HepG2 (cell line): Measurements from ENCODE around the gene WWP2. TPM values are rescaled to one million over a fixed set of nuclear protein-coding genes. Genes with fewer than 3 reads are reported as not detected.

Source experiments
- BCL3 ChIP-seq: sonication (generic); formaldehyde crosslinking; IDR thresholded peaks from 2 replicates; pipeline ENCODE4 v1.5.1; 2020; ENCODE audit warnings: mild to moderate bottlenecking, missing genetic modification reagents, moderate library complexity
- BHLHE40 ChIP-seq: IDR thresholded peaks from 2 replicates; pipeline ENCODE4 v1.6.1; 2011; ENCODE audit warnings: low read length, improper control_type of control experiment
- FOXO4 ChIP-seq: sonication (generic); formaldehyde crosslinking; conservative IDR thresholded peaks from 2 replicates; pipeline ENCODE4 v1.8.1; 2023; ENCODE audit warnings: missing genetic modification reagents
- GATAD2A ChIP-seq: IDR thresholded peaks from 2 replicates; pipeline ENCODE4 v1.6.1; 2016
- JDP2 ChIP-seq: sonication (generic); formaldehyde crosslinking; IDR thresholded peaks from 2 replicates; pipeline ENCODE4 v1.8.1; 2022; ENCODE audit warnings: missing genetic modification reagents, borderline replicate concordance
- KLF11 ChIP-seq: IDR thresholded peaks from 2 replicates; pipeline ENCODE4 v1.6.1; 2016; ENCODE audit warnings: missing compliant biosample characterization
- MIXL1 ChIP-seq: IDR thresholded peaks from 2 replicates; pipeline ENCODE4 v1.6.1; 2016
- MLX ChIP-seq: IDR thresholded peaks from 2 replicates; pipeline ENCODE4 v1.6.1; 2016
- MTF1 ChIP-seq: sonication (generic); formaldehyde crosslinking; IDR thresholded peaks from 2 replicates; pipeline ENCODE4 v1.5.0; 2020; ENCODE audit warnings: missing genetic modification reagents
- POGK ChIP-seq: sonication (generic); formaldehyde crosslinking; conservative IDR thresholded peaks from 2 replicates; pipeline ENCODE4 v1.8.0; 2022; ENCODE audit warnings: mild to moderate bottlenecking, moderate library complexity, missing genetic modification reagents
- POLR2G ChIP-seq: fragments of 200-400 bp; formaldehyde crosslinking; IDR thresholded peaks from 2 replicates; pipeline ENCODE4 v1.6.1; 2018; ENCODE audit warnings: mild to moderate bottlenecking, low read depth, low read length, moderate library complexity
- TCF7 ChIP-seq: sonication (generic); IDR thresholded peaks from 2 replicates; pipeline ENCODE4 v1.6.1; 2016; ENCODE audit warnings: antibody characterized with exemption, low read depth
- ZBTB21 ChIP-seq: sonication (generic); formaldehyde crosslinking; IDR thresholded peaks from 2 replicates; pipeline ENCODE4 v1.4.0; 2020; ENCODE audit warnings: missing genetic modification reagents
- ZKSCAN5 ChIP-seq: sonication (generic); formaldehyde crosslinking; IDR thresholded peaks from 2 replicates; pipeline ENCODE4 v1.5.1; 2020; ENCODE audit warnings: mild to moderate bottlenecking, missing genetic modification reagents
- ZNF441 ChIP-seq: sonication (generic); formaldehyde crosslinking; IDR thresholded peaks from 2 replicates; pipeline ENCODE4 v1.7.0; 2021; ENCODE audit warnings: missing genetic modification reagents, borderline replicate concordance
- ZNF737 ChIP-seq: sonication (generic); formaldehyde crosslinking; IDR thresholded peaks from 2 replicates; pipeline ENCODE4 v1.5.0; 2020; ENCODE audit warnings: missing genetic modification reagents, mild to moderate bottlenecking, borderline replicate concordance
- ZNF781 ChIP-seq: sonication (generic); formaldehyde crosslinking; IDR thresholded peaks from 2 replicates; pipeline ENCODE4 v1.5.1; 2020; ENCODE audit warnings: borderline replicate concordance, mild to moderate bottlenecking, missing genetic modification reagents; ENCODE audit errors: not compliant biosample characterization
- ZSCAN12 ChIP-seq: sonication (generic); formaldehyde crosslinking; IDR thresholded peaks from 2 replicates; pipeline ENCODE4 v1.9.0; 2021; ENCODE audit warnings: mild to moderate bottlenecking, missing genetic modification reagents
- ZSCAN9 ChIP-seq: IDR thresholded peaks from 2 replicates; pipeline ENCODE4 v1.6.1; 2016; ENCODE audit warnings: borderline replicate concordance
- ZUFSP ChIP-seq: sonication (generic); formaldehyde crosslinking; IDR thresholded peaks from 2 replicates; pipeline ENCODE4 v1.9.0; 2021; ENCODE audit warnings: missing genetic modification reagents, mild to moderate bottlenecking, borderline replicate concordance
- polyA plus RNA-seq, 8 experiments: library from polyadenylated mRNA; depleted of rRNA in 3 of 8; stranded (reverse) in 7 of 8; unstranded in 1 of 8; fragments of >200 nt; fragmentation: Illumina TruSeq in 4 of 8; extraction: Trizol in 4 of 8; gene quantifications; 2 replicates each; pipeline versions ENCODE4 v1.2.1 to v1.2.3, GENCODE V29; 2011 to 2016; ENCODE audit warnings: low read depth in 4 of 8, missing spikeins in 1 of 8, mixed read lengths in 1 of 8; ENCODE audit not compliant: insufficient read depth in 1 of 8
- total RNA-seq, 5 experiments: library from RNA; depleted of rRNA; stranded (reverse); fragments of >200 nt; fragmentation: Illumina TruSeq; extraction: Trizol; gene quantifications; 2 replicates each; pipeline ENCODE4 v1.2.3, GENCODE V29; 2016; ENCODE audit warnings: low read depth in 1 of 5
- TF ChIP-seq, protein P1 (sequence below): sonication (generic); formaldehyde crosslinking; IDR thresholded peaks from 2 replicates; pipeline ENCODE4 v1.4.0; 2020; ENCODE audit warnings: mild to moderate bottlenecking, missing genetic modification reagents
- TF ChIP-seq, protein P2 (sequence below): IDR thresholded peaks from 2 replicates; pipeline ENCODE4 v1.6.1; 2016; ENCODE audit warnings: low read depth, borderline replicate concordance

WWP2 gene
- total and polyA plus RNA-seq, 2 of the 13 experiments (the other 11 are each of a cell fraction or from before 2014, with no cell fraction given), result 11.4 to 28.2 TPM

DNA sequence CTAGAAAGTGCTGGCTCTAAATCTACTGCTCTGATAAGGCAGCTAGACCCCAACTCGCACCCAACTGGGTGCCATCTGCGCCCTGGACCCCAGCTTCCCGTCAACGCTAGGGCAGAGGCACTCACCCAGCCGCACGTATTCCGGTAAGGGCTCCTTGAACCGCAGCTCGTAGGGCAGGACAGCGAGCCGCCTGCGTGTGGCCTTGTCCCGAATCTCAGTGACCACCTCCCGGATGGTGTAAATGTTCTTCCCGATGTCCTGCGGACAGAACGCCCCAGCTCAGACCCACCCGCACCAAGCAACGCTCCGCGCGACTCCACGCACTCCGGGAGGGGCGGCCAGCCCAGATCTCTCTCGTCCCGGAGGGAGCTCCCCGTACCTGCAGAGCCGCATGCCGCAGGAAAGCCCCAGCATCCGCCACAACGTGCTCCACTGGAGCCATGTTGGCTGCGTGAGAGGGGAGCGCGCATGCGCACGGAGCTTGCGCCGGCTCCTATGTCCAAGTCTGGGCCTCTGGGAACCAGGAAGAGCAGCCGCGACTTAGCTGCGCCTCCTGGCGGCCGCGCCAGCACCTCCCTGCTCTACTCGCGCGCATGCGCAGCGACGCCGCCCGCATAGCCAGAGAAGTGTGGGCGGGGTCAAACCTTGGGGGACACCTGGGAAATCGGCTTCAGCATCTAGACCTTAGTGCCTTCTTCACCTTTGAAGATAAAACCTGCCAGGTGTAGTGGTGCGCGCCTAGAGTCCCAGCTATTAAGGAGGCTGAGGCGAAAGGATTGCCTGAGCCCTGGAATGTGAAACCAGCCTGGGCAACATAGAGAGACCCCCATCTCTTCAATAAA is 7.4 kb upstream of the WWP2 start, which contains the start of gene NOB1 (continued):
- no peak for TF ChIP-seq FOXO4 (CRISPR knock-in tag)
- no peak for TF ChIP-seq TCF7
- no peak for TF ChIP-seq ZBTB21 (CRISPR knock-in tag)
- TF ChIP-seq MTF1, result no peak
- peak; percentile 52; the same call in 1 of the 2 replicates for TF ChIP-seq BHLHE40
- TF ChIP-seq ZNF441 (CRISPR knock-in tag), result peak; percentile 56; the same call in 1 of the 2 replicates
- TF ChIP-seq ZNF781 (CRISPR knock-in tag), result peak; percentile 97
- TF ChIP-seq, protein P1, sequence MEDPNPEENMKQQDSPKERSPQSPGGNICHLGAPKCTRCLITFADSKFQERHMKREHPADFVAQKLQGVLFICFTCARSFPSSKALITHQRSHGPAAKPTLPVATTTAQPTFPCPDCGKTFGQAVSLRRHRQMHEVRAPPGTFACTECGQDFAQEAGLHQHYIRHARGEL (CRISPR knock-in tag), result peak; percentile 88; the same call in 1 of the 2 replicates
- no peak for TF ChIP-seq ZSCAN12 (CRISPR knock-in tag)
- 0 out of 2 replicates have a peak, but pooled peaks have one; percentile 71 for TF ChIP-seq ZNF737 (CRISPR knock-in tag)
- TF ChIP-seq KLF11 (CRISPR knock-in tag), result peak; percentile 96
- peak; percentile 73 for TF ChIP-seq GATAD2A
- peak; percentile 93; the same call in 1 of the 2 replicates for TF ChIP-seq POGK (CRISPR knock-in tag)
- TF ChIP-seq JDP2 (CRISPR knock-in tag), result peak; percentile 42; the same call in 1 of the 2 replicates
- TF ChIP-seq BCL3 (CRISPR knock-in tag), result peak; percentile 95
- no peak for TF ChIP-seq ZUFSP (CRISPR knock-in tag)
- no peak; the same call in 1 of the 2 replicates for TF ChIP-seq MLX (CRISPR knock-in tag)
- TF ChIP-seq MIXL1 (CRISPR knock-in tag), result peak; percentile 88; the same call in 1 of the 2 replicates
- 0 out of 2 replicates have a peak, but pooled peaks have one; percentile 24 for TF ChIP-seq ZKSCAN5 (CRISPR knock-in tag)
- peak; percentile 99 for TF ChIP-seq POLR2G
- TF ChIP-seq ZSCAN9 (CRISPR knock-in tag), result peak; percentile 77
- TF ChIP-seq, protein P2, sequence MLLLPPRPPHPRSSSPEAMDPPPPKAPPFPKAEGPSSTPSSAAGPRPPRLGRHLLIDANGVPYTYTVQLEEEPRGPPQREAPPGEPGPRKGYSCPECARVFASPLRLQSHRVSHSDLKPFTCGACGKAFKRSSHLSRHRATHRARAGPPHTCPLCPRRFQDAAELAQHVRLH, result peak; percentile 80; the same call in 1 of the 2 replicates
